CD4-positive, alpha-beta T cell treated with Interleukin-15 for 1 hour (primary cell): ENCODE data around the gene SHOX.
"Not testable (repeated sequence)": the region's sequence is repeated elsewhere in the genome, so short reads cannot be mapped to it uniquely, and the experiment has no call there.

Experiments used
- DNase-seq: peaks from one replicate; pipeline ENCODE4 v3.0.0-alpha.2; 2020

Gene SHOX

GRCh38 chrX:630612-631496 is at the start of gene SHOX:
TSS of gene SHOX (plus strand) at chrX:630791. CDS start at chrX:630898, 107 bp downstream.
- DNase-seq, result no peak

GRCh38 chrX:581066-581465 is 49.5 kb upstream of the SHOX start:
- DNase-seq, result no peak

- no peak for DNase-seq
These were observed 48.8 kb upstream of the SHOX start for GRCh38 chrX:581720-582298.

- DNase-seq, result no peak
These were observed 46.0 kb upstream of the SHOX start for GRCh38 chrX:584572-584971.

GRCh38 chrX:585115-585808 is 45.3 kb upstream of the SHOX start:
- DNase-seq, result no peak

GRCh38 chrX:586351-586750 is 44.2 kb upstream of the SHOX start:
- no peak for DNase-seq

GRCh38 chrX:589261-589660 is 41.3 kb upstream of the SHOX start:
- not testable (repeated sequence) for DNase-seq

- DNase-seq, result no peak
These were observed 39.7 kb upstream of the SHOX start for GRCh38 chrX:590693-591404.

GRCh38 chrX:599837-600715 is 30.5 kb upstream of the SHOX start:
- DNase-seq, result no peak

GRCh38 chrX:603029-603428 is 27.6 kb upstream of the SHOX start:
- DNase-seq, result not testable (repeated sequence)

GRCh38 chrX:604616-605015 is 26.0 kb upstream of the SHOX start:
- not testable (repeated sequence) for DNase-seq

- not testable (repeated sequence) for DNase-seq
These were observed 22.5 kb upstream of the SHOX start for GRCh38 chrX:608088-608487.

- DNase-seq, result no peak
These were observed 16.5 kb upstream of the SHOX start for GRCh38 chrX:614136-614535.

GRCh38 chrX:617401-617800 is 13.2 kb upstream of the SHOX start:
- DNase-seq, result no peak

GRCh38 chrX:617891-618290 is 12.7 kb upstream of the SHOX start:
- DNase-seq, result no peak

- not testable (repeated sequence) for DNase-seq
These were observed 12.3 kb upstream of the SHOX start for GRCh38 chrX:618304-618703.

GRCh38 chrX:618761-619450 is 11.7 kb upstream of the SHOX start:
- no peak for DNase-seq

- DNase-seq, result no peak
These were observed 11.2 kb upstream of the SHOX start for GRCh38 chrX:619451-619811.

GRCh38 chrX:619812-620531 is 10.6 kb upstream of the SHOX start:
- no peak for DNase-seq

- DNase-seq, result no peak
These were observed 8.7 kb upstream of the SHOX start for GRCh38 chrX:621705-622503.
